ENCODE results near the gene FBRSL1.

Gene FBRSL1

DNA sequence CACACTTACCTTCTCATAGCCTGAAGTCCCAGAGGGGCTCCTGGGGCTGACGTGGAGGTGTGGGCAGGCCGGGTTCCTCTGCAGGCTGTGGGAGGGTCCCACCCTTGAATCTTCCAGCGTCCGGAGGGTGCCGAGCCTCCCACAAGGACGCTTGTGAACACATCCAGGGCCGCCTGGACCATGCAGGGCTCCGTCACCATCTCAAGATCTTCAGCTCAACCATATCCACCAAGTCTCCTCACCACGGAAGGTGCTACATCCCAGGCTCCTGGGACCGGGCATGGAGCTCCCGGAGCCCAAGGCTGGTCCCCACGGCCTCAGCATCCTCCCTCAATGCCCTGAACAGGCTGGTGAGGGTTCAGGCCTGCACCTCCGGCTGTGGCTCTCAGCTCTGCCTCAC lies 10.7 kb upstream of the FBRSL1 start:
- H3K27ac ChIP-seq = no peak overlapping the region
- TF ChIP-seq, protein P1, sequence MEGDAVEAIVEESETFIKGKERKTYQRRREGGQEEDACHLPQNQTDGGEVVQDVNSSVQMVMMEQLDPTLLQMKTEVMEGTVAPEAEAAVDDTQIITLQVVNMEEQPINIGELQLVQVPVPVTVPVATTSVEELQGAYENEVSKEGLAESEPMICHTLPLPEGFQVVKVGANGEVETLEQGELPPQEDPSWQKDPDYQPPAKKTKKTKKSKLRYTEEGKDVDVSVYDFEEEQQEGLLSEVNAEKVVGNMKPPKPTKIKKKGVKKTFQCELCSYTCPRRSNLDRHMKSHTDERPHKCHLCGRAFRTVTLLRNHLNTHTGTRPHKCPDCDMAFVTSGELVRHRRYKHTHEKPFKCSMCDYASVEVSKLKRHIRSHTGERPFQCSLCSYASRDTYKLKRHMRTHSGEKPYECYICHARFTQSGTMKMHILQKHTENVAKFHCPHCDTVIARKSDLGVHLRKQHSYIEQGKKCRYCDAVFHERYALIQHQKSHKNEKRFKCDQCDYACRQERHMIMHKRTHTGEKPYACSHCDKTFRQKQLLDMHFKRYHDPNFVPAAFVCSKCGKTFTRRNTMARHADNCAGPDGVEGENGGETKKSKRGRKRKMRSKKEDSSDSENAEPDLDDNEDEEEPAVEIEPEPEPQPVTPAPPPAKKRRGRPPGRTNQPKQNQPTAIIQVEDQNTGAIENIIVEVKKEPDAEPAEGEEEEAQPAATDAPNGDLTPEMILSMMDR (conservative IDR thresholded peaks at IDR 0.05) = no peak

DNA sequence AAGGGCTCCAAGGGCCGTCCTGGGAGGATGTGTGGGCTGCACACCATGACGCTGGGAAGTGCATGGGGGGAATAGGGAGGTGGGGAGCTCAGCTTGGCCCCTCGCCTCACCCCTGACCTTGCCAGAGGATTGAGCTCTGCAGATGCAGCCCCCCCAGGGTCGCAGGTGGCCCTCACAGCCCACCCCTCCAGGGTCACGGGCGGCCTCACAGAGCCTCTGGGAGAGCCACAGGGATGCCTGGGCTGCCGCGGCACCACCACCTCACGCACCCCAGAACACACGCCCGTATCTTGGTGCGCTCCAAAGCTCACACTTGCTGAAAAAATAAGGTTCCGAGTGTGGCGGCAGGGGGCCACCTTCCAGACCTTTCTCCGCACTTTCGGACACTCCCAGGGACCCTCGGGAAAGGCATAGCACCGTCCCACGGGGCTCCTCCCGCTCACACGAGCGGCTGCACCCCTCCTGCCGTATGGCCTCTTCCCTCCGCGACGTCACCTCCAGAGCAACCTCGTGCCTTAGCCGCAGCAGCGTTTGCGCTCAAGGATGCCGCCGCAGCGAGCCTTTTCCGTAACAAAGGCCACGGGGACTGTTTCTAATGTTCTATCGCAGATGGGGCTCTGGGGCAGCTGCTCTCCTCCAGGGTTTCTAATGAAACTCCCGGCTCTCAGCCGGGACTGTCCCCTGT lies 9.9 kb upstream of the FBRSL1 start:
- TF ChIP-seq, protein P1 (conservative IDR thresholded peaks at IDR 0.05) = no peak
- H3K27ac ChIP-seq = no peak overlapping the region

DNA sequence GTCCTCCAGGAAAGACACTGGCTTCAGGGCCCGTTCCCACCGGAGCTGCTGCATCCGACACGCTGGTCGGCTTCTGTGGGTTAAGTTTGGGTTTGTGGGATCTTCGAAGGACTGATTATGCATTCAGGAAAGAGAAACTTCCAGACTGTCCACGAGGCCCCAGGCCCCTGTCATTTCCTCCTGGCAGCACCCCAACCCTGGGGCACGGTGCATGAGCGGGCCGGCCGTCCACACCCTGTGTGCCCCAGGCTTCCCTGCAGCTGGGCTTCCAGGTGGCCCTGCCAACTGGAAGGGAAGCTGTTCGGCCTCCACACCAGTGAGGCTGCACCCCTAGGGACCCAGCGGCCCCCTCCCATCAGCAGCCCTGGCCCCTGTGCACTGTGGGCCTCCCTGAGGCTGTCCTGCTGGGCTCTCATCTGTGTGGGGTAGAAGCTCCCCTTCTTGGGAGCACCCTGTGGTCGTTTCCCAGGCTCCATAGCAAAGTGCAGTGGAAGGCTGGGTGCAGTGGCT lies 9.3 kb upstream of the FBRSL1 start:
- no peak overlapping the region for H3K27ac ChIP-seq
- TF ChIP-seq, protein P1 (conservative IDR thresholded peaks at IDR 0.05) = no peak

DNA sequence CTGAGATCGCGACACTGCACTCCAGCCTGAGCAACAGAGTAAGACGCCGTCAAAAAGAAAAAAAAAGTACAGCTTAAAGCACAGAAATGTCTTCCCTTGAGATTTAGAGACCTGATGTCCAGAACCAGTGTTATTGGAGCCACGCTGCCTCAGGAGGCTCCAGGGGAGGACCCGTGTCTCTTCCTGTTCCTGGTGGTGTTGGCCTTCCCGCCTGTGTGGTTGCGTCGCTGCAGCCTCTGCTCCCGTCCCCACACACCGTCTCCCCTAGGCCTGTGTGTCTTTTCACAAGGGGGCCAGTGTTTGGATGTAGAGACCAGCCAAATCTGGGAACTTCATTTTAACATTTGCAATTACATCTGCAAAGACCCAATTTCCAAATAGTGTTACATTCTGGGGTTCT lies 8.6 kb upstream of the FBRSL1 start:
- H3K27ac ChIP-seq = no peak overlapping the region
- TF ChIP-seq, protein P1 (conservative IDR thresholded peaks at IDR 0.05) = no peak

DNA sequence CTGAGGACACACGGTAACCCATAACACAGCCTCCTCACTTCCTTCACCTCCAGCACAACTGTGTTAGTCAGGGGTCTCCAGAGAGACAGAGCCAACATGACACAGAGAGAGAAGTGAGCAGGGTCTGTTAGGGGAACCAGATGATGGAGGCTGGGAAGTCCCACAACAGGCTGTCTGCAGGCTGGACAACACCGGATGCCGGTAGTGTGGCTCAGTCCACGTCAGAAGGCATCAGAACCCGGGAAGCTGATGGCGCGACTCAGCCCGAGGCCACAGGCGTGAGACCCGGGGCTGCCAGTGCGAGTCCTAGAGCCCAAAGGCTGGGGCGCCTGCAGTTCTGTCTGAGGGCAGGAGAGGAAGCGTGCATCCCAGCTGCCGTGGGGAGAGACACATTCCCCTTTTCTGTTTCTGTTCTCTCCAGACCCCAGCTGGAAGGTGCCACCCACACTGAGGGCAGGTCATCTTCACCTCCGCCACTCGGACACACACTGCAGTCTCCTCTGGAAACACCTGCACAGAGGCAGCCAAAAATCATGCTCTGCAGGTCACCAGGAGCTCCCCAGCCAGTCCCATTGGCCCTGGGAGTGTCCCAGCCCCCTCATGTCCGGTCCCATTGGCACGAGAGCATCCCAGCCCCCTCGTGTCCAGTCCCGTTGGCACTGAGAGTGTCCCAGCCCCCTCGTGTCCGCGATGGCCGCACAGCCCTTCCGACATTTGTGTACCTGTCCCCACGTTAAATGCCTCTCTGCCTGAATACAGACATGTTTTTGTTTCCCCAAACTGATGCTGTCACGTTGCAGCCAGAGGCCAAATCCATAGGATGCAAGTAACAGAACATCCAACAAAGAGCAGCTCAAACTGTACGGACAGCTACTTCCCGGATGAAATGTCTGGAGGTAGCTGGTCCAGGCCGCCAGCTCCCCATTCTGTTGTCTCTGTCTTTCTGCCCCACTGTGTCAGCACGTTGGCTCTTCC lies 7.9 kb upstream of the FBRSL1 start:
- TF ChIP-seq, protein P1 (conservative IDR thresholded peaks at IDR 0.05) = no peak
- no peak overlapping the region for H3K27ac ChIP-seq

DNA sequence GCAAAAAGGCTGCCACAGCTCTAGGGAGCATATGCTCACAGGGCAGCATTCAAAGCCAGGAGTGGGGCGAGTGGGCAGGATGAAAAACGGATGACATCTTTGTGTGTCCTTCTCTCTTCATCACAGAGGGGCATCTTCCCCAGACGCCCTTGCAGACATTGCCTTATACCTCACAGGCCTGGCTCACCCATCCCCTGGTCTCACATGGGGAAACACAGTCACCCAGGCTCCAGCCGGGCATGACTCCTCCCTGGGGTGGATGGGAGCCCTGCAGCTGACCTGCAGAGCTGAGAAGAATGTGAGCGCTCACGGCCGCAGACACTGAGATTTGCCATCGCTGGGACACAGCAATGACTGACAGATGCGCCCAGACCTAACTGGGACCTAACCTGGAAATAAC lies 7.2 kb upstream of the FBRSL1 start:
- TF ChIP-seq, protein P1 (conservative IDR thresholded peaks at IDR 0.05) = no peak
- H3K27ac ChIP-seq = no peak overlapping the region

DNA sequence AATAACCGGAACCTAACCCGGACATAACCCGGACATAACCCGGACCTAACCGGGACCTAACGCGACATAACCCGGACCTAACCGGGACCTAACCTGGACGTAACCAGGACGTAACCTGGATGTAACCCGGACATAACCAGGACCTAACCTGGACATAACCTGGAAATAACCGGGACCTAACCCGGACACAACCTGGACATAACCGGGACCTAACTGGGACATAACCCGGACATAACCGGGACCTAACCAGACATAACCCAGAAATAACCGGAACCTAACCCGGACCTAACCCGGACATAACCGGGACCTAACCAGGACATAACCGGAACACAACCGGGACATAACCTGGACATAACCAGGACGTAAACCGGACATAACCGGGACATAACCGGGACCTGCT lies 6.7 kb upstream of the FBRSL1 start:
- H3K27ac ChIP-seq = no peak overlapping the region
- TF ChIP-seq, protein P1 (conservative IDR thresholded peaks at IDR 0.05) = no peak
